Activated effector memory CD4-positive, alpha-beta T cell treated with Interleukin-2 at 50 U/mL for 16 hours (primary cell): ENCODE results near the gene SKIDA1.

ENCODE experiments used
- DNase-seq: peaks from one replicate; pipeline ENCODE4 v3.0.0-alpha.2; 2020

SKIDA1 gene

DNA sequence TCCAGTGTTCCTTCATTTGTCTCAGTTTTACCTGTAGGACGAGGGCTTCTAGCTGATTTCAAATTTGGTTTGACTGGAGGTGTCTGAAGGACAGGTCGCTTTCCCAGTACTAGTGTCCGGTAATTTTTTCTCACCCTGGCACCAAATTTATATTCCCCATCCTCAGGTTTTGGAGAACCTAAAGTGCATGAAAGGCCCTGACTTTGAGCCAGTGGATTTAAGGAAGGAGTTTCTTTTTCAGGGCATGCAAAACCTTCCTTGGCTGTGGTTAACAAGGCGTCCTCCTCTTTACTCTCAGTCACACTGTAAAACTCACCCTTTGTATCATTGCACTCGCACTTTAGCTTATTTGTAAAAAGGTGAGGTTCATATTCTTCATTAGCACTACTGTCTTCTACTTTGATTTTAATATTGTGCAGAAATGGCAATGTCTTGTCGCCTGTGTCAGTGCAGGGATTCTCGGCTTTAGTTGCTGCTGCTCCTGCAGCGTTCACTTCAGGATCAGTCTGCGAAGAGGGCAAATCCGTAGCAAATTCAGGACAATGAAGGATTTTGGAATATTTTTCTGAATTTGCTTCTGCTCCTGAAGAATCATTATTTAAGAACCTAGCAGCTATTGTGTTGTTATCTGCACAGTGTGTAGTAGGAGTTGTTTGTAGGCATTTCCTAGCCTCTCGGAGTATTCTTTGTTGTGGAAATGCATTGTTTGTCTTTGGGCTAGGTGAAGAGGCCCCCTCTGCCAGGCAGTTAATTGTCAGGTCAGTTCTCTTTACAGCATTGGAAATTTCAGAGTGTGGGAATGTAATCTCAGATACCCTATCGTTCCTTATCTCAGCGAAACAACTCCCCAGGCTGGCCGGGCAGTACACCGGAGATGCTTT is 9.9 kb downstream of the SKIDA1 start:
- DNase-seq: no peak

DNA sequence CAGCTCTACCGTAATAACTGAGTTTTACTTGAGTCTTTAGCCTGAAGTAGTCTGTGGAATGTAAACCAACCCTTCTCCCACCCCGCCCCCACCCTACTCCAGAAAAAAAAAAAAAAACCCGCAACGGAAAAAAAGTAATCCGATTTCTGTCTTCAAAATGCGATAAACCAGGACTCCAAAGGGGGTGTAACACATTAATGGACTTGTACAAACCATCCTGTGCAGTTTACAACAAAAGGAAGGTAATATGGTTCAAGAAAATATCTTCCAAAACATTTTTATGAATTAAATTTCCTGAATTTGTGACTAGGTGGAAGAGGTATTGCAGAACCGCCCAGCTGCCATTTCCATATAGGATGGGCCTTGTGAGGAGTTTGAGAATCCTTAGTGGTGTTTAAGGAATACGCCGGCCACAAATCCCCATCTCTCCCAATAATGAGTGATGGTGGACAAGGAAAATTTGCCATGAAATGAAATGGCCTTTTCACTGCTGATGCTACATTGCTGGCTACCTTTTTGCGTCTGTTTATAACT is 10.6 kb downstream of the SKIDA1 start:
- DNase-seq: no peak

DNA sequence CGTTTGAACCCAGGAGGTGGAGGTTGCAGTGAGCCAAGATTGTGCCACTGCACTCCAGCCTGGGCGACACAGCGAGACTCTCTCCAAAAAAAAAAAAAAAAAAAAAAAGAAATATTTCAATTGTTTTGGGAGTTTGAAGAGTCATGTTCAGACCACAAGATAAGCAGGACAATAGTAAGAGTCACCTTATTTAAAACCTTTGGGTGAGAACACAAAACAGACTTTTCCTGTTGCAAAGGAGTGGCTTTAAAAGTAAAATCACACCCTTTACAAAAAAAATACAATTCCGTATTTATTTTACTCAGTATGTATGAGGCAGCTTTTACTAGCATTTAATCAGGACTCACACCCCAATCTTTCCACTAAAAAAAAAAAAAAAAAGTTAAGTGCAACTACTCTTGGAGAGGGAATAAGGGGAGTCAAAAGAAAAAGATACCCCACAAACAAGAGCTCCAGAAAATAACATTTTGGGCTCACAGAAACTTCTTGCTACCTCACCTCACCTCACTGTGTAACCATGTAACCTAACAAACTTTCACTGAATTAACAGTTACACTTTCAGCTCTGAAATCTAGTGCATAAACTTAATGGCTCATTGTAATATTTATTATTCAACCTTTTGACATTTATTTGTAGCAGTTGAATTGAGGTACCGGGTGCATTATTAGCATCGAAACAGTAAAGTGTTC is 11.2 kb downstream of the SKIDA1 start:
- no peak for DNase-seq

DNA sequence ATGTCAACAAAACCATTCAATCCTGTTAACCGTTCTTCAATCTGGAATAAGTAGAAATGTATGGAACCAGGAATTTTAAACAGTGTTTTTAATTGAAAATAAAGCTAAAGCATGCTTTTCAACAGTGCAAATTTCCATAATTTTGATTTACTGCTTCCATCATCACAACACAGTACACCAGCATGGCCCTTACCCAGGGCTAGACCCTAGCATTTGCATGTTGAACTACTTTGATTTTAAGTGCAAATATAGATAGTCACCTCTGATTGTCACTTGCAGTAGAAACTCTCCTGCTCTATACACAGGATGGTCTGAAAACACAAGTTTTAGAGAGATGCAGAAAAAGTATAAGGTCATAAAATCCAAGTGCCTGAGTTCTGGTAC is 12.1 kb downstream of the SKIDA1 start:
- no peak for DNase-seq

DNA sequence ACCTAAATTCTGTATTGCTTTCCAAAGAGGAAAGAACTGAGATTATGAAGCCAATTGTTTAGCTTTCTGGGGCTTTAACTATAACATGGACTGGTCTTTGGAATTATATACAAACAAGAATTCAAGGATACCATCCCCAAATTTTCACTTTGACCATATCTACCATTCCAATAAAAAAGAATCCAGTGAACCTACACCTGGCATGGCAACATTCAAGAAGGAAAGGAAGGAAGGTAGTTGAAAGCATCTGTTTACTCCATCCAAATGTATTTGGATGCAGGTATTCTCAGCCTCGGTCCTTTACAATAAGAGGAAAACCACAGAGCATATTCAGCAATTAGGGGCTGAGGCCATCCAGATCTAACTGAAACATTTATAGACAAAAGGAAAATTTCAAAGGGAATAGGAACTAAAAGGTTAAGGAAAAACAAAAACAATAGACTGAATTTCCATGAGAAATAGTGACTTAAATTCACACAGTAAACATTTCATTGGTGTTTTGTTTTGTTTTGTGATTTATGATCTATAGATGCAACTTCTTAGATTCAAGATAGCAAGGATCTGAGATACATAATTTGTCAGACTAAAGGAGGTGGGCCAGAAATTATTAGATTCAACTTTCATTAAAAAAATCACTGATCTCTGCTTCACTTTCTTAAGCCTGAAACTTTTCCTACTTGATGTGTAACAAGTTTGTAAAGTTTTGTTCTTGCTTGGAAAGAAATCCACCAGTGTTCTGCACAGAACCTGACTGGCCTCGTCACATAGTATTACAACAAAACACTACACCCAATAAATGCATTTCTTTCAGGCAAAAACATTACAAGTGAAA is 12.7 kb downstream of the SKIDA1 start:
- no peak for DNase-seq

GRCh38 chr10:21511946-21512572 is 13.4 kb downstream of the SKIDA1 start:
- no peak for DNase-seq

- no peak for DNase-seq
Observed at GRCh38 chr10:21511095-21511570, 14.3 kb downstream of the SKIDA1 start.

GRCh38 chr10:21510241-21511094 is 15.0 kb downstream of the SKIDA1 start:
- no peak for DNase-seq

GRCh38 chr10:21509341-21510240 is 15.9 kb downstream of the SKIDA1 start:
- DNase-seq: no peak

DNA sequence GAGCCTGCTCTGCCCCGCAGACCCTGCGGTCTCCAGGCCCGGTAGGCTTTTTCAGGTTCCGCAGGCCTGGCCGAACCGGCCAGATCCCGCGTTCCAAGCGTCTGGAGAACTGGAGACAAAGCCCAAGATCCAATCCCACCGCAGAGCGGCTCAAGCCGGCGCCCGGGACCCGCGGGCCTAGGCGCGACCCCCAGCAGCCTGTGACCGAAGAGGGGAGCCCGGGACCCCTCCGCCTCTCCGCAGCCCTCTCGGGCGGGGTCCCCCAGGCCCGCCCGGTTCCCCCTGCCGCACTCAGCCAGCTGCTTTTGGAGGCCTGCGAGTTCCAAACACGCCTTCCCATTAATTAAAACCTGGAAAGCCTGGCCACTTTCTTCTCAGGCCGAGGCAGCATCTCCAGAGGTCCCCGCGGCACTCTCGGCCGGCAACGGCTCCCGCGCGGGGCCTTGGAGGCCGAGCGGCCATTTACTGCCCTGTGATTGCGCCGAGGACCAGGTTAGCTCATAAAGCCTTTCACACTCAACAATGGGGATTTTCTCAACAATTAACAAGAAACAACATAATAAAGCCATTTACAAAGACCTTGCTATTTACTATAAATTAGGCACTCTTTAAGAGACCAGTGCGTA is 16.7 kb downstream of the SKIDA1 start:
- no peak for DNase-seq

DNA sequence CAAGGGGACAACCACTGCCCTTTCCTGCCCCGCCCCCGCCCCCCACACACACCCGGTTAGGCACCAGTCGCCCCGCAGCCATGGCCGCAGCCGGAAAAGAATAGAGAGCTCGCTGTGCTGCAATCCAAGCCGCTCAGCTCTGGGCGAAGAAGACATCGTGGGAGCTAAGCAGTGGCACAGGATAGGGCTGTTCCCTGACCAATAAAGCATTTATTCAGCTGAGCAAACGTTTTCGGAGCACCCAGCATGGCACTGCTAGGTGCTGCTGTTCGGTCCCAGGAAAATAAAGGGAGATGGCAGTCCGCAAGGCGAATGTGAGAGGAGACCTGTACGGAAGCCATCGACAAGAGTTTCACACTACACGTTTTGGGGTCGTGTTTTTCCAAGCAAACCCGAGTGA is 18.3 kb downstream of the SKIDA1 start:
- no peak for DNase-seq

GRCh38 chr10:21506351-21506750 is 19.1 kb downstream of the SKIDA1 start:
- no peak for DNase-seq

- DNase-seq: no peak
Observed at GRCh38 chr10:21505711-21506278, 19.7 kb downstream of the SKIDA1 start.

- no peak for DNase-seq
Observed at GRCh38 chr10:21503542-21503941, 21.9 kb downstream of the SKIDA1 start.

GRCh38 chr10:21502348-21502740 is 23.1 kb downstream of the SKIDA1 start:
- no peak for DNase-seq

DNA sequence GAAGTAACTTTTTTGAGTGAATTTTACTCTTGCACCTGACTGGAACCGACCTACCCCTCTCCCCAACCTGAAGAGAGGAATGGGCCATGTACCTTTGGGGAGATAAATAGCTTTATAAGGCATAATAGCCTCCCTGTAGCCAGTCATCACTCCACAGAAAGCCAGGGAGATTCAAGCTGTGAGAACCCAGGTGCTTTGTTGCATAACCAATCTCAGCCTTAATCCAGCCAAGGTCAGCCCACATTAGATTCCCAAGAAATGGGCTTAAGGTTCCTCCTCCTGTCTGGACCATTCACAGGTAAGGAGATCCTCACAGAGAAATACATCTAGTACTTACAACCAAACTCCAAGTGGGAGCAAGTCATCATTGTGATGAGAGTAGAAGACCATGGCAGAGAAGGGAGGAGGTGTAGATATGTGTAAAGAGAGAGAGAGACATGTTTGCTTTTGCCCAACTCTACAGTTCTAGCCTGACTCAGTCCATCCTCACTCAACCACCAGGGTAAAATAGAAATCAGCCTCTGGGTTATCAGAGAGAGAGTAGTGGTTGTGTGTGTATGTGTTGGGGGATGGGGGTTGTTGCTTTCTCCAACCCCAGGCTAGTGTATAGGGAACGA is 23.6 kb downstream of the SKIDA1 start:
- DNase-seq: no peak

DNA sequence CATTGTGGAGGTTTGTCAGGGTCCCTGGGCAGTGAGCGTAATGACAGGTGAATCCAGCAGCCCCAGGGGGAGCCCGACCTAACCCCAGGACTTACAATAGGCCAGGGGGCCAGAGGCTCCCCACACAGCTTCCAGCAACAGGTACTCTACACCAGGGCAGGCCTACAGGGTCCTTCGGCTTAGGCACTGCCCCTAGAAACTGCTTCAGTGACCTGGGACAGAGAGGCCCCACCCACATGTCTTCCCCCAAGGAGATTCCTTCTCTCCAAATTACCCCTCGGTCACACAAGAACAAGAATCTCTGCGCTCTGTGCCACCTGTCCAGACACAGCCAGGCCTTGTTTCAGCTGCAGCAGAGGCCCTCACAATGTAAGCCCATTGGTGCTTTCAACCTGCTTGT is 24.4 kb downstream of the SKIDA1 start:
- DNase-seq: no peak

GRCh38 chr10:21500578-21500910 is 24.9 kb downstream of the SKIDA1 start:
- no peak for DNase-seq
